ENCODE results near the gene SEMA4B.

SEMA4B gene

GRCh38 chr15:90191344-90191687, 9.8 kb upstream of the SEMA4B start:
- no peaks in the 10 kb centered on the region for H3K9me3 ChIP-seq (ENCODE audit: insufficient read depth, low read depth, low read length)
- H3K27me3 ChIP-seq (ENCODE audit: insufficient read depth, low read length, poor library complexity, severe bottlenecking) = no peaks in the 10 kb centered on the region
- no peaks in the 10 kb centered on the region for H3K36me3 ChIP-seq (ENCODE audit: insufficient read depth, low read length)
- TF ChIP-seq EZH2phosphoT487 (IDR thresholded peaks at IDR 0.05; ENCODE audit: borderline replicate concordance) (no peak), CTCF (conservative IDR thresholded peaks at IDR 0.05; ENCODE audit: low read length) (no peak)
- H3K9ac ChIP-seq (ENCODE audit: low read depth, low read length, poor library complexity, severe bottlenecking) = peak overlapping the region; percentile 56
- H3K79me2 ChIP-seq (ENCODE audit: insufficient read depth, low read length) = no peaks in the 10 kb centered on the region
- peak overlapping the region; percentile 66; the same call in 1 of the 2 replicates for H2AFZ ChIP-seq (ENCODE audit: low read length)
- H3K4me3 ChIP-seq (ENCODE audit: low read length, poor library complexity, severe bottlenecking) = peak overlapping the region; percentile 56
- no peaks in the 10 kb centered on the region for H3K9me2 ChIP-seq (replicated peaks; ENCODE audit: low read depth, low read length)
- peak overlapping the region; percentile 60 for H3K4me2 ChIP-seq (ENCODE audit: low read depth, low read length, poor library complexity, severe bottlenecking)
- peaks cover 43% of the 10 kb centered on the region for H3K4me1 ChIP-seq (ENCODE audit: insufficient read depth, low read length, poor library complexity, severe bottlenecking)
- H4K20me1 ChIP-seq (ENCODE audit: insufficient read depth, low read length, poor library complexity, severe bottlenecking) = no peaks in the 10 kb centered on the region
- H3F3A ChIP-seq (ENCODE audit: low read depth) = no peaks in the 10 kb centered on the region

- Histone ChIP-seq H3K4me1 (ENCODE audit: insufficient read depth, low read length, poor library complexity, severe bottlenecking) (peaks cover 43% of the 10 kb centered on the region), H4K20me1 (ENCODE audit: insufficient read depth, low read length, poor library complexity, severe bottlenecking) (no peaks in the 10 kb centered on the region), H3K27me3 (ENCODE audit: insufficient read depth, low read length, poor library complexity, severe bottlenecking) (no peaks in the 10 kb centered on the region), H3K9me2 (replicated peaks; ENCODE audit: low read depth, low read length) (no peaks in the 10 kb centered on the region), H3F3A (ENCODE audit: low read depth) (no peaks in the 10 kb centered on the region), H3K36me3 (ENCODE audit: insufficient read depth, low read length) (no peaks in the 10 kb centered on the region), H2AFZ (ENCODE audit: low read length) (peak overlapping the region; percentile 66), H3K4me3 (ENCODE audit: low read length, poor library complexity, severe bottlenecking) (peak overlapping the region; percentile 56), H3K9ac (ENCODE audit: low read depth, low read length, poor library complexity, severe bottlenecking) (peak overlapping the region; percentile 56), H3K9me3 (ENCODE audit: insufficient read depth, low read depth, low read length) (no peaks in the 10 kb centered on the region), H3K4me2 (ENCODE audit: low read depth, low read length, poor library complexity, severe bottlenecking) (peak overlapping the region; percentile 60), H3K79me2 (ENCODE audit: insufficient read depth, low read length) (no peaks in the 10 kb centered on the region)
- TF ChIP-seq EZH2phosphoT487 (IDR thresholded peaks at IDR 0.05; ENCODE audit: borderline replicate concordance) = no peak
- TF ChIP-seq CTCF (conservative IDR thresholded peaks at IDR 0.05; ENCODE audit: low read length) = no peak
These were observed 9.2 kb upstream of the SEMA4B start for GRCh38 chr15:90191794-90192509.

- Histone ChIP-seq H3F3A (ENCODE audit: low read depth) (no peaks in the 10 kb centered on the region), H3K9me3 (ENCODE audit: insufficient read depth, low read depth, low read length) (no peaks in the 10 kb centered on the region), H3K36me3 (ENCODE audit: insufficient read depth, low read length) (no peaks in the 10 kb centered on the region), H3K4me3 (ENCODE audit: low read length, poor library complexity, severe bottlenecking) (no peak overlapping the region), H3K79me2 (ENCODE audit: insufficient read depth, low read length) (no peaks in the 10 kb centered on the region), H2AFZ (ENCODE audit: low read length) (no peak overlapping the region), H4K20me1 (ENCODE audit: insufficient read depth, low read length, poor library complexity, severe bottlenecking) (no peaks in the 10 kb centered on the region), H3K27me3 (ENCODE audit: insufficient read depth, low read length, poor library complexity, severe bottlenecking) (no peaks in the 10 kb centered on the region), H3K9ac (ENCODE audit: low read depth, low read length, poor library complexity, severe bottlenecking) (peak overlapping the region; percentile 56), H3K4me1 (ENCODE audit: insufficient read depth, low read length, poor library complexity, severe bottlenecking) (peaks cover 44% of the 10 kb centered on the region), H3K4me2 (ENCODE audit: low read depth, low read length, poor library complexity, severe bottlenecking) (peak overlapping the region; percentile 60), H3K9me2 (replicated peaks; ENCODE audit: low read depth, low read length) (no peaks in the 10 kb centered on the region)
- no peak for TF ChIP-seq EZH2phosphoT487 (IDR thresholded peaks at IDR 0.05; ENCODE audit: borderline replicate concordance)
- TF ChIP-seq CTCF (conservative IDR thresholded peaks at IDR 0.05; ENCODE audit: low read length) = no peak
These were observed 8.0 kb upstream of the SEMA4B start for GRCh38 chr15:90192961-90193786.

Data from Loucy (cell line).